Stimulated activated CD8-positive, alpha-beta memory T cell treated with anti-CD3 and anti-CD28 coated beads, Interleukin-2, amount 100 ng/mL, for 48 hours (primary cell): Measurements from ENCODE around the gene SGPL1.
A peak's percentile ranks its signal among the peaks of the same experiment; 100 is the strongest.
"Not testable (repeated sequence)": the region's sequence is repeated elsewhere in the genome, so short reads cannot be mapped to it uniquely, and the experiment has no call there.

Source experiments
- DNase-seq, 2 donors: peaks; one replicate each; pipeline ENCODE4 v3.0.0-alpha.2; 2020; ENCODE audit warnings: low read depth in 2 of 2

Gene SGPL1

GRCh38 chr10:70843333-70843732, 27.6 kb downstream of the SGPL1 start:
- DNase-seq: no peak

- DNase-seq: no peak
Observed at GRCh38 chr10:70843776-70844489, 28.2 kb downstream of the SGPL1 start.

DNA sequence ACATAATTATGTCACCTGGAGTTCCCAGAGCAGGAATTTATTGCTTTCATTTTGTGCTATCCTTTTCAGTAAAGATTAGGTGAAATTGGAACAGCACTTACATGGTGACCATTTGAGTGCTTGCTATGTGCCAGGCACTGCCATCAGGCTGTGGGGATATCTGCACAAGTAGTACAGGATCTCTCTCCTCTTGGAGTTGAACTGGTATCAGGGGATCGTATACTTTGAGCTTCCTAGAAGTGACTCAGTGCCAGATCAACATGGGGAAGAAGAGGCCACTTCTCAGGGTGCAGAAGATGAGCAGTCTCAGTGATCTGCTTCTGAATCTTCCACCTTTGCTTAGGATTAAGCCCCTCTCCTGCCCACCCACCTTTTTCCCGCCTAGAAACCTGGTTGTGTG, 29.5 kb downstream of the SGPL1 start:
- DNase-seq: no peak

DNA sequence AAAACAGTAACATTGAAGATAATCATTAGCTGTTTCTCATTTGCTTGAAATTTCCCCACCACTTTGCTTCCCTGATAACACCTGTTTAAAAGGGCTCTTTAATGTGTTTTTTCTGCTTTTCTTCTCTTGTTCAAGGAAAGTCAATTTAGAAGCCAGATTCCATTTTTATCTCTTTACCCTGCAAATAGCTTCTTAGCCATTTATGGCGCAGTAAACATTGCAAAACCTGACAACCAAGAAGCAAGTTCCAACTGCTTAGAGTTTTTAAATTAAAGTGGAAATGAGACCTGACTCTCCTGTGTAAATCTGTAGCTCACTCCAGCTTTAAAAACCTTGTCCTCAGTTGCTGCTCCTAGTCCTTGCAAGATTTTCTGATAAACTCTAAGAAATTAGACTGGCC, 30.1 kb downstream of the SGPL1 start:
- no peak for DNase-seq

DNA sequence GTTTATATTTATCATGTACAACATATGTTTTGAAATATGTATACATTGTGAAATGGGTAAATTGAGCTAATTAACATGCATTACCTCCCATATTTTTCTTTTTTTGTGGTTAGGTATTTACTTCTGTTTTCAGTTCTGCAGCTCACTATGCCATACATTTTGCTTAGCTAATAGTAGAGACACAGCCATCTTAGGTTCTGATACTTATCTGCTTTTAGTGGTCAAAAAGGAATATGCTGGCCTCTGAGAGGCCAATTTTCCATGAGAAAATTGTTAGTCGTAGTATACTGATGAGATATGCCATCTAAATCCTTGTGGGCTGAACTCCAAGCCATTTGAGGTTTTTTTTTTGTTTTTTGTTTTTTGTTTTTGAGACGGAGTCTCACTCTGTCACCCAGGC, 31.0 kb downstream of the SGPL1 start:
- no peak for DNase-seq

DNA sequence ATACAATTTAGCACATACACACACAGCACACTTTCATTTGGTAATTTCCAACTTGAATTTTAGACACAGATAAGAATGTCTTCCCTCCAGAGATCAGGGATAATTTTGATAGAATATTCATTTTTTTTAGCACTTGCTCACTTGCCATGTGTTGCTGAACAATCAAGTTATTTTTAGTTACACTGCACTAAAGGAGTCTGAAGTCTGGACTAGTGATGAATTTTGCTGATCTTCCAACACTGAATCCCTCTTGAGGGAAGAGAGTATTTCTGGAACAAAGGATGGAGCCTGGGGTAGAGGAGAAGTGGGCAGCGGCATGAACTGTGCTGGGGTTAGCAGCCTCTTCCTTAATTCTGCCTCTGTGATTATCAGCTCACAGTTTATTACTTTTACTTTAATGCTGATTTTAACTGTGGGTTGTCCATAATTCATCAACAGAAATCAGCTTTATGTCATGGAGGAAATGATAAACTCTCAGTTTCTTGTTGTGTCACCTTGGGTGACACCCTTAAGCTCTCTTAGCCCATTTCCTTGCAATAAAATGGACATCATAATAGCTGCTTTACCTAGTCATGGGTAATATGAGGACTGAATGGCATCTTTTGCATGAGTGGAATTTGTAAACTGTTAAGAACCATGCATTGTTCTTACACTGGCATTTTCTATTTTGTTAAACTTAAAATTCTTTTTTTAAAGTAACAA, 32.1 kb downstream of the SGPL1 start:
- DNase-seq: no peak

DNA sequence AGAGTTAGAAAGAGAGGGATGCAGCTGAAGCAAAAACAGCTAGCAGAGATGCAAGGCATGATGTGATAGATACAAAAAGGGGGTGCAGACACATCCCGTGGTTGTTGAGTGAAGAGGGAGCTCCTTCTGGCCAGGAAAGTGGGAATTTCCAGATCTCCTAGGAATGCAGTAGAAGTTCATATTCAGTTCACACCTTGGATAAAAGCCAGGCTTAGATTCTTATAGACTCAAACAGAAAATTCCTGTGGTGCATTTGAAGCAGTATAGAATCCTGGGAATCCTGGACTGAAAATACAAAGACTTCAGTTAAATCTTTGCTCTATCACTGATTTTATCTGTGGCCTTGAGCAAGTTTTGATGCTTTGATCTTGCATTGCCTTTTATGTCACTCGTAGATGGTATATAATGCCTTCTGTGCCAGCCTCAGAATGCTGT, 33.9 kb downstream of the SGPL1 start:
- no peak for DNase-seq

- DNase-seq: no peak
Observed at GRCh38 chr10:70850097-70850496, 34.3 kb downstream of the SGPL1 start.

- DNase-seq: no peak
Observed at GRCh38 chr10:70851597-70852475, 36.1 kb downstream of the SGPL1 start.

DNA sequence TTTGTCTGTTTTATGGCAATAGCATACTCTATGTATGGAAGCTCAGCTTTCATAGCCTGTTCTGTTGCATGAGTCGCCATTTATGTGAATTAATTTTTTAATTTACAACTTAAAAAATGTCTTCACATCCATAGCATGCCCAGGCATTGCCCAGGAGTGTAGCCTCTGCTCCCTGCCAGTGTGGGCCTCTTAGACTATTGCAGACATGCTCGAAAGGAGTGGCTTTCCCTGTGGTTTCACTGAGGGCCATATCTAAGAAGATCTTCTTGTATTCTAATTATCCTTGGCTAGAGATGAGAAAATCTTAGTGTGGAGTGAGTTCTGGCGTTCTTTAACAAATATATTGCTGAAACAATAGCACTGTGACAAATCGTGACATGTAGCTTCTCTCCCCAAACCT, 37.3 kb downstream of the SGPL1 start:
- DNase-seq: no peak

GRCh38 chr10:70853457-70853856, 37.7 kb downstream of the SGPL1 start:
- DNase-seq: no peak

- DNase-seq: no peak
Observed at GRCh38 chr10:70856454-70856853, 40.7 kb downstream of the SGPL1 start.

- DNase-seq: no peak
Observed at GRCh38 chr10:70858759-70859158, 43.0 kb downstream of the SGPL1 start.

GRCh38 chr10:70861495-70862197, 45.9 kb downstream of the SGPL1 start:
- not testable (repeated sequence) for DNase-seq

- no peak for DNase-seq
Observed at GRCh38 chr10:70863470-70864160, 47.9 kb downstream of the SGPL1 start.

- no peak for DNase-seq
Observed at GRCh38 chr10:70864935-70865334, 49.2 kb downstream of the SGPL1 start.

DNA sequence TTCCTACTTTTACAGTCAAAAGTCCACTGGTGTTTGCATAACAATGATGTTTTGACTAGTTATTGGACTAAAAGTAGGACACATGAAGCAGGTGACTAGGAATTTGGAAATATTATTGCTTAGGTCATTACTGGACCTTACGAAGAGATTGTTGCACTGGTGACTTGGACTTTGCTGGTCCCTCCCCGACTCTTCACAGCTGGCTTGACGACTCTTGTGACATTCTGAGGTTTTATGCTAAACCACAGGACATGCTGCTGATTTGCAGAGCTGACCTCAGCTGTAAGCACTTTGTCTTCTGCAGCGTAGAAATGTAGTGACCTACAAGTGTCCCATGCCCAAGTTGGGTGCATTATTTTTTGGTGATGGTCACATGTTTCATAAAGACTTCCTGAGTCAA, 50.7 kb downstream of the SGPL1 start:
- no peak for DNase-seq

- DNase-seq: no peak
Observed at GRCh38 chr10:70872291-70872690, 56.5 kb downstream of the SGPL1 start.

DNA sequence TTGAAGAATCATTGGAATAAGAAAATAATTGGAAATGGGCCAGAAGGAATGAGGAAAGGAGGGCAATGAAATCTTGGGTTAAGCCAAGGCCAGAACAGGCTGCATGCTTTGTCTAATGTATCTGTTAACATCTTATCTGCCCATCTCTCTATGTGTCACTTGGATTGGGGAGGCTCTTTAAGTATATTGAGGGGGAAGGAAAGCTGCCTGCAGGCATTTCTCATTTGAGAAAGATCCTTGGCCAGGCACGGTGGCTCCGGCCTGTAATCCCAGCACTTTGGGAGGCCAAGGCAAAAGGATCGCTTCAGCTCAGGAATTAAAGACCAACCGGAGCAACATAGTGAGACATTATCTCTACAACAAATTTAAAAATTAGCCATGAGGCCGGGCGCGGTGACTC, 58.3 kb downstream of the SGPL1 start:
- no peak for DNase-seq

- DNase-seq: no peak
Observed at GRCh38 chr10:70879207-70879606, 63.5 kb downstream of the SGPL1 start.

GRCh38 chr10:70880077-70880534, 64.4 kb downstream of the SGPL1 start:
- peak; percentile 43 to 53 for DNase-seq
